ACC112 (cell line): ENCODE measurements around the gene FNBP1.

Experiments
- H2AFZ ChIP-seq: fragments of 200-600 bp; sonication (generic); one replicate; pipeline ENCODE4 v1.6.0; 2017; ENCODE audit warnings: antibody characterized with exemption, low read length; ENCODE audit not compliant: unreplicated experiment
- H3K27ac ChIP-seq: fragments of 200-600 bp; sonication (generic); 2 replicates; pipeline ENCODE4 v1.5.1; 2014; ENCODE audit warnings: low read depth, mild to moderate bottlenecking, antibody characterized with exemption, low read length, moderate library complexity
- H3K27me3 ChIP-seq: fragments of 200-600 bp; sonication (generic); 2 replicates; pipeline ENCODE4 v1.6.1; 2014; ENCODE audit warnings: mild to moderate bottlenecking, antibody characterized with exemption, low read length, moderate library complexity, mixed read lengths; ENCODE audit not compliant: insufficient read depth
- H3K36me3 ChIP-seq: fragments of 200-600 bp; sonication (generic); 2 replicates; pipeline ENCODE4 v1.6.1; 2016; ENCODE audit warnings: mild to moderate bottlenecking, antibody characterized with exemption, low read length, moderate library complexity, mixed read lengths; ENCODE audit not compliant: insufficient read depth
- H3K4me1 ChIP-seq: fragments of 200-600 bp; sonication (generic); one replicate; pipeline ENCODE4 v1.6.1; 2016; ENCODE audit warnings: low read length, mixed read lengths; ENCODE audit not compliant: insufficient read depth, unreplicated experiment, control insufficient read depth
- H3K4me3 ChIP-seq: fragments of 200-600 bp; sonication (generic); 2 replicates; pipeline ENCODE4 v1.5.1; 2014; ENCODE audit warnings: mild to moderate bottlenecking, low read depth, low read length
- H3K79me2 ChIP-seq: fragments of 200-600 bp; sonication (generic); one replicate; pipeline ENCODE4 v1.6.0; 2016; ENCODE audit warnings: low read length; ENCODE audit not compliant: control insufficient read depth, unreplicated experiment, insufficient read depth

Gene FNBP1

DNA sequence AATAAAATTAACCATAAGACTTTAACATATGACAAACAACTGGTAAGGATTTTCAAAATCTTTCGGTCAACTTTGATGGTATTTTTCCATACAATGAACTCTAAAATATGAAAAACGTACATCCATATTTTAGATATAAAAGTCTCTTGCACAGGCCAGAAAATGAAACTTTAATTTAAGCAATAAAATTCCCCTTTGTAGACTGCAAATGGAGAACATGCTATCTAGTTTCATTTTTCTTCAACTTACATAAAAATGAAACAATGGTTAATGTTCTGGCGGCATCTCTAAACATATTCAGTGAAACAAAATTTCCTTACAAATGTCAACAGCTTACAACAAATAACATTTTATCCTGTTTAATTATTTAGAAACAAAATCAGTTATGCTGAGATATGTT lies 123.7 kb downstream of the FNBP1 start:
- no peak overlapping the region for H2AFZ ChIP-seq

DNA sequence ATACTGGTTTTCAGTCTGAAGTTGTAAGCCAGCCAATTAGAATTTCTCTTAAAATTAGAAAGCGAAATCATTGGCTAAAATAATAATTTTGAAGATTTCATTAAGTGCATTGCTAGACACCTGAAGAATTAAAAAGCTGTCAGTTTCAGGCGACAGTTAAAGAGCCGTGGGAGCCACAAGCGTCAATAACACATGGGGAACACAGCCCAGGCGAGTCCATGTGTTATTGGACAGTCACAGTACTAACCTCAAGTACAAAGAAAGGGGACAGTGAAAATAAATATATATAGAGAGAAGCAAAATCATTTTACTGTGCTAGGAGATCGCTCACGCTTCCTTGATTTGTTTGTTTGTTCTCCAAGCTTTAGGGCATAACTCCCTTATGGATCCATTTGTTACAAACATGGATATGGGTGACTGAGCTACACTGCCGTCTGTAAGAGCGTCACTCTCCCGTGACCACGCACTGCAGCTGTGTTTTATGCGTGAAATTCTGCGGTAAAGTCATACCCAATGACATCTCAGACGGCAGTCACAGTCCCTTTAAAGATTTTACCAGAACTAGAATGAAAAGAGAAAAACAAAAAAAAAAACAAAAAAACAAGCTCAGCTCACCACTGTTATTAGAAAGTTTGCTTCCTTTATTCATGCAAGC lies 124.6 kb downstream of the FNBP1 start:
- no peaks in the 10 kb centered on the region for H3K36me3 ChIP-seq
- no peak overlapping the region for H2AFZ ChIP-seq
- no peaks in the 10 kb centered on the region for H3K27me3 ChIP-seq
- no peak overlapping the region for H3K27ac ChIP-seq
- H3K4me3 ChIP-seq, result no peak overlapping the region
- no peaks in the 10 kb centered on the region for H3K4me1 ChIP-seq
- no peaks in the 10 kb centered on the region for H3K79me2 ChIP-seq

More for the DNA sequence above, 123.7 kb downstream of the FNBP1 start:
- Histone ChIP-seq H3K4me3 (no peak overlapping the region), H3K4me1 (no peaks in the 10 kb centered on the region), H3K27me3 (no peaks in the 10 kb centered on the region), H3K27ac (no peak overlapping the region), H3K36me3 (no peaks in the 10 kb centered on the region; the same call in 1 of the 2 replicates), H3K79me2 (no peaks in the 10 kb centered on the region)

DNA sequence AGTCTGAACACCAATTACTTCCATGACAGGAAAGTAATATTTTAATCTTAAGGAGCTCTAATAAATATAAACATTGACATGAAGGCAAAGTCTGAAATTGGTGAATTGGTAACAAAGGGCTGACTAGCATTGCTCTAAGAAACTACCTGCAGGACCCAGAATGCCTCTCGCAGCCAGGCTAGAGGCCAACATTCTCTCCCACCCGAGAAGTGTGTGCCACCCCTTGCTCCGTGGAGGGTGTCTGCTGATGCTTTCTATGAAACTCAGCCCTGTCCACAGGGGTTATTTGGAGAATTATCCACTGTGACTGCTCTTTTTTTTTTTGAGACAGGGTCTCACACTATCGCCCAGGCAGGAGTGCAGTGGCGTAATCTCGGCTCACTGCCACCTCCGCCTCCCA lies 126.3 kb downstream of the FNBP1 start:
- H3K36me3 ChIP-seq, result no peaks in the 10 kb centered on the region
- no peak overlapping the region for H2AFZ ChIP-seq
- no peak overlapping the region for H3K4me3 ChIP-seq
- H3K4me1 ChIP-seq, result no peaks in the 10 kb centered on the region
- H3K27me3 ChIP-seq, result no peaks in the 10 kb centered on the region
- no peaks in the 10 kb centered on the region for H3K79me2 ChIP-seq
- H3K27ac ChIP-seq, result no peak overlapping the region

DNA sequence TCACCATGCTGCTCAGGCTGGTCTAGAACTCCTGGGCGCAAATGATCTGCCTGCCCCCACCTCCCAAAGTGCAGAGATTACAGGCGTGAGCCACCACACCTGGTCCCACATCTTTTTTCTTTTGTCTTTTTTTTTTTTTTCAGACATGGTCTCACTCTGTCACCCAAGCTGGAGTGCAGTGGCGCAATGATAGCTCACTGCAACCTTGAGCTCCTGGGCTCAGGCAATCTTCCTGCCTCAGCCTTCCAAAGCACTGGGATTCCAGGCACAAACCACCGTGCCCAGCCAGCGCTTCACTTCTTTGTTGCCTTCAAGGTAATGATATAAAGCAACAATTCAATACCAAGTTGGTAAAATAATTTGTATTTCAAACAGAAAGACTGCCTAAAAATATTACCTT lies 128.9 kb downstream of the FNBP1 start:
- Histone ChIP-seq H3K27ac (no peak overlapping the region), H3K4me3 (no peak overlapping the region), H3K36me3 (no peaks in the 10 kb centered on the region), H2AFZ (no peak overlapping the region), H3K27me3 (no peaks in the 10 kb centered on the region), H3K79me2 (no peaks in the 10 kb centered on the region), H3K4me1 (peaks cover 15% of the 10 kb centered on the region)

DNA sequence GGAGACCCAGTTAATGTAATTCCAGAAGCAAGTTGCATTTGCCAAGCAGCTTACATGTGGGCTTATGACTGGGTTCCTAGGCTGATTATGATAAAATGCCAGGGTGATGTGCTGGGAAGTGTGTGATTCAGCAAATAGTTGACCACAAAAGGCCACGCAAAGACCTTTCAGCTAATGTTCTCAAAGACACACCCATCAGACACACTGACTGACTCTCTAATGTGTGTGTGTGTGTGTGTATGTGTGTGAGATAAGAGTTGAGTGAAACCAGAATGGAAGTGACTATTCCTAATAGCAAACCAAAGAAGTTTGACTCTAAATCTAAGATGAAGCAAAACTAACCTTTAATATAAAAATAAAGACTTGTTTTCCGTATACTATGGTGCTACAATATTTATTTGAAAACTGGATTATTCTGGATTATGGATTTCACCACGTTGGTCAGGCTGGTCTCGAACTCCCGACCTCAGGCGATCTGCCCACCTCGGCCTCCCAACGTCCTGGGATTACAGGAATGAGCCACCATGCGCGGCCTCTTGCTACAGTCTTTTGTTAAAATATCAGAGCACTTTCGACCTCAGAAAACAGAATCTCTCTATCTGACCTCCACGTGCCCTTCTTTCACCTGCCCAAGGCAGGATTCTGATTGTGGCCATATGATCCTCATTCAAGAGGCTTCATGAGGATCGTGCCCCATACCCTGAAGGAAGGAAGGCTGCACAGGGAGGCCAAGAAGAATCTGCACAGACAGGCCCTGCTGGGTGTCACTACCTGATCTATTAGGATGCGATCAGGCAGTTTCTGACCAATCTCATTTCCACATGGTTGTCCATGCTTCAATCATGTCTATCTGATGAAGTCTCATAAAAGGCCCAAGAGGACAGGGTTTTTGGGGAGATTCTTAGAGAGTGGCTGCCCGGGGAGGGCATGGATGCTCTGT lies 132.1 kb downstream of the FNBP1 start:
- peak overlapping the region; percentile 54 for H3K27ac ChIP-seq
- no peak overlapping the region for H2AFZ ChIP-seq
- no peaks in the 10 kb centered on the region for H3K36me3 ChIP-seq
- H3K4me1 ChIP-seq, result peaks cover 15% of the 10 kb centered on the region
- H3K4me3 ChIP-seq, result no peak overlapping the region
- H3K79me2 ChIP-seq, result no peaks in the 10 kb centered on the region
- H3K27me3 ChIP-seq, result no peaks in the 10 kb centered on the region

DNA sequence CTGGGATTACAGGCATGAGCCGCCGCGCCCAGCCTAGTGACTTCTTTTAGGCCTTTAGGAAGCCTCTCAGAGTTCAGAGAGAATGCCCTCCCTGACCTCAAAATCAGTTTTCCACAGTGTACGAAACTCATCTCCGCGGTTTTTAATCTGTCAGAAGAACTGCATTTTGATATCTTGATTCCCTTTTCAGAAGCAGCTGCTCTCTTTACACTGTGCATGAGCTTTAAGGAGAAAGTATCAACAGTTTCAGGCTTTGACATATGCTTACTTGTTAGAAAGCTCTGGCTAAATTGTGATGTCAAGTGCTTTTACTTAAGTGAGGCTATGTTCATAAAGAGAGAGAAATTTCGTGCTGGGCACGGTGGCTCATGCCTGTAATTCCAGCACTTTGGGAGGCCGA lies 133.1 kb downstream of the FNBP1 start:
- Histone ChIP-seq H3K36me3 (no peaks in the 10 kb centered on the region), H3K79me2 (no peaks in the 10 kb centered on the region), H3K27me3 (no peaks in the 10 kb centered on the region), H3K4me3 (no peak overlapping the region), H3K4me1 (peaks cover 15% of the 10 kb centered on the region), H3K27ac (peak overlapping the region; percentile 47), H2AFZ (no peak overlapping the region)

DNA sequence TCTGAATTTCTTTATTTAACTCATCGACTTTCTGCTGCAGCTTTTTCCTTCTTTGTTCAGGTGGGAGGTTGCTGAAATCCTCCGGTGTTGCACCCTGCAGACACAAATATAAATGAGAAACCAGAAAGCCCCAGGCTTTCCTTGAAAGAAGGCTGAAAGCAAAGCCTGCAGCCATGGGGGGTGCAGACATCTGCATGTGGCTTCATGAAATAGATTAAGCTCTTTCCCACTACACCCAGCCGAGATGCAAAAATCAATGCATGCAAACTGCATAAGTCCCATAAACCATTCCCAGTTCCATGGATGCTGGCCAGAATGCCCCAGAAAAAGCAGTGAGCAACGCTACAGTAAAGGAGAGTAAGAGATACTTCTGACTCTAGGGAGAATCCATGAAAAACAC lies 134.1 kb downstream of the FNBP1 start:
- Histone ChIP-seq H3K27me3 (no peaks in the 10 kb centered on the region), H3K4me1 (peaks cover 15% of the 10 kb centered on the region), H3K36me3 (no peaks in the 10 kb centered on the region), H3K4me3 (no peak overlapping the region), H2AFZ (no peak overlapping the region), H3K27ac (no peak overlapping the region), H3K79me2 (no peaks in the 10 kb centered on the region)

DNA sequence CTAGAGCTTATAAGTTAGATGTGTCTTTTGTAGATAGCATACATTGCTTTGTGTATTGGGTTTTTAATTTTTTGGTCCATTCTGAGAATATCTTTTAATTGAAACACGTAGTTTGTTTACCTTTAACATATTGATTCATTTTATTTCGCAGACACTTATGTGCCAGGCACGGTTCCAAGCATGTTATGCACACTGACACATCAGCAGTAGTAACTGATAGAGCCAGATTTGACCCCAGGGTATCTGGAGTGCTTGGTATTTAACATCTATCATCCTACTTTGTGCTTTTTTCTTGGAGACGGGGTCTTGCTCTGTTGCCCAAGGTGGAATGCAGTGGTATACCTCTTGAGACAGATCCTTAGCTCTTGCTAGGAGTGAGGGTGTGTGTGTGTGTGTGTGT lies 135.8 kb downstream of the FNBP1 start:
- no peaks in the 10 kb centered on the region for H3K27me3 ChIP-seq
- H2AFZ ChIP-seq, result no peak overlapping the region
- H3K79me2 ChIP-seq, result no peaks in the 10 kb centered on the region
- H3K4me1 ChIP-seq, result peaks cover 15% of the 10 kb centered on the region
- no peak overlapping the region for H3K27ac ChIP-seq
- H3K4me3 ChIP-seq, result no peak overlapping the region
- no peaks in the 10 kb centered on the region for H3K36me3 ChIP-seq

DNA sequence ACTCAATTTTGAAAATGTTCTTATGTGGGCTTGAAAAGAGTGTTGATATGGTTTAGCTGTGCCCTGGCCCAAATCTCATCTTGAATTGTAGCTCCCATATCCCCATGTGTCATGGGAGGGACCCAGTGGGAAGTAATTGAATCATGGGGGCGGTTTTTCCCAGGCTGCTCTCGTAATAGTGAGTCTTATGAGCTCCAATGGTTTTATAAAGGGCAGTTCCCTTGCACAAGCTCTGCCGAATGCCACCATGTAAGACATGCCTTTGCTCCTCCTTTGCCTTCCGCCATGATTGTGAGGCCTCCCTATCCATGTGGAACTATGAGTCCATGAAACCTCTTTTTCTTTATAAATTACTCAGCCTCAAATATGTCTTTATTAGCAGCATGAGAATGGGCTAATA lies 136.7 kb downstream of the FNBP1 start:
- Histone ChIP-seq H3K4me1 (peaks cover 14% of the 10 kb centered on the region), H3K27ac (no peak overlapping the region), H3K4me3 (no peak overlapping the region), H2AFZ (no peak overlapping the region), H3K36me3 (no peaks in the 10 kb centered on the region), H3K79me2 (no peaks in the 10 kb centered on the region), H3K27me3 (no peaks in the 10 kb centered on the region)

DNA sequence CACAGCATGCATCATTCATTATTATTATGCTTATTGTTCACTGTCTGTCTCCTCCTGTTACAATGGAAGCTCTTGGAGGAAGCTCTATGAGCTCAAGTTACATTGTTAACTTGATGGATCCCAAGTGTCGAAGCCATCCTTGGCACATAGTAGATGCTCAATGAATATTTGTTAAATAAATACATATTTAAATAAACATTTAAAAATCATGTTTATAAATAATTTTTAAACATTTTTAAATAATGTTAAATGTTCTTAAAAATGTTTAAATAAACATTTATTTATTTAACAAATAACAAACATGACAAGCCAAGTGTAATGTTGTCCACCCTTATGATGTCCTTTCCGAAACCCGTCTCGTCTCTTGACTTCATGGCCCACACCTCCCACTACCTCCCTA lies 138.3 kb downstream of the FNBP1 start:
- Histone ChIP-seq H3K4me1 (peaks cover 1% of the 10 kb centered on the region), H3K79me2 (no peaks in the 10 kb centered on the region), H3K36me3 (no peaks in the 10 kb centered on the region), H3K4me3 (no peak overlapping the region), H3K27ac (no peak overlapping the region), H2AFZ (no peak overlapping the region), H3K27me3 (no peaks in the 10 kb centered on the region)

DNA sequence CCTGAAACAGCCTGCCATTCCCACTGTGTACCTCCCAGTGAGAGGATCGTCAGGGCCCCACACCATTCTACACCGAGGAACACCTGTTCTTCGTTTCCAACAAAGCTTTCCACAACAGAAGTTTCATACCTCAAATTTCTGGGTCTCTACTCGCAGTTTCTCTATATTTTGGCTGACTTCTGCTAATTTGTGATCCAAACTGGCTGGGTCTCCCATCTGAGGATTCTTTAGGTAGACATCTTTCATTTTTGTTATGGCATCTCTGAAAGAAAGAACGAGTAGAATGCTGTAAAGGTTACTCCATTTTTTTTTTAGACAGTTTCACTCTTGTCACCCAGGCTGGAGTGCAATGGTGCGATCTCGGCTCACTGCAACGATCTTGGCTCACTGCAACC lies 140.3 kb downstream of the FNBP1 start:
- Histone ChIP-seq H3K4me3 (no peak overlapping the region), H3K27me3 (no peaks in the 10 kb centered on the region), H3K79me2 (no peaks in the 10 kb centered on the region), H3K36me3 (no peaks in the 10 kb centered on the region), H2AFZ (no peak overlapping the region), H3K4me1 (no peaks in the 10 kb centered on the region), H3K27ac (no peak overlapping the region)
